ENCODE results near the gene SLC17A5. TPM values are rescaled to one million over a fixed set of nuclear protein-coding genes. Genes with fewer than 3 reads are reported as not detected.
"Not testable (repeated sequence)": the region's sequence is repeated elsewhere in the genome, so short reads cannot be mapped to it uniquely, and the experiment has no call there.

SLC17A5 gene
- total RNA-seq, 6 donors from 2014 or later = 13.0 to 32.5 (median 22.3) TPM

DNA sequence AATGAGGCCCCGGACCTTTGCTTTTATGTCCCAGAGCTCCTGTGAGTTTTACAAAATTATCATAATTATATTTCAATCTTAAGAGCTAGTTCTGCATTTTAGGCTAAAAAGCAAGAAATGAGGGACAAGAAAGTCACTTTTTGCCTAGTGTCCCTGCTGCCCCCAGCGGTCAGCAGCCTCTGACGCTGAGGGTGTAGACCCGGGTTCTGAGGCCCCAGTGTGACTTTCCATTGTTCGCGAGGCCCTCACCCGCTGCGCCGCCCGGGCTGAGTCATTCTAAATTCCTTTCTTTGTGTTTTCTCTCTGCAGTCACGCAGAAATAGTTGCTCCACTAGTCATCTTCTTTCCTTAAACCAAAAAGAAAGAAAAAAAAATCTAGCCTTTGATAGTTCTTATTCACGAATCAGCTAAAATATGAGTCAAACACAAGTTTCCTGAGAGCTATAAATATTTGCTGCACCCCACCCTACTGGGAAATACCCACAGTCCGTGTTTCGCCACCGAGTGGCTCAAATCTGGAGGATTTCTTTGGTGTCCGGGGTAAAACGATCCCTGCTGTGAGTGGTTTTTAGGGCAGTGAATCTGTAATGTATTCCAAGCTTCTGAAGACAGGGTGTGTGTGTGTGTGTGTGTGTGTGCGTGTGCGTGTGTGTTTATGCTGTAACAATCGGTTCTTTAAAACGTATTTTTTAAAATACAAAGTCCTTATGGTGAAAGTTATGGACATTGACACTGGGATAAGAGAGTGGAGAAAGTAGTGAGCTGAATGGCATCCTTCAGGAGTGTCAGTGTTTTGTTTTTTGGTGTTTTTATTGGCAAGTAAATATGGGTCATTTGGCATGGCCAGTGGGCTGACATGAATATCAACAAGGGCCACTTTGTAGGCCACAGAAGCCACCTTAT is 73.3 kb downstream of the SLC17A5 start:
- 6 to 7% methylated on average over 21 of the region's 21 CpGs for WGBS, 2 donors
- H3K4me3 ChIP-seq = peak overlapping the region in 3 of 4 donors; percentile 4 to 29 (median 7)

DNA sequence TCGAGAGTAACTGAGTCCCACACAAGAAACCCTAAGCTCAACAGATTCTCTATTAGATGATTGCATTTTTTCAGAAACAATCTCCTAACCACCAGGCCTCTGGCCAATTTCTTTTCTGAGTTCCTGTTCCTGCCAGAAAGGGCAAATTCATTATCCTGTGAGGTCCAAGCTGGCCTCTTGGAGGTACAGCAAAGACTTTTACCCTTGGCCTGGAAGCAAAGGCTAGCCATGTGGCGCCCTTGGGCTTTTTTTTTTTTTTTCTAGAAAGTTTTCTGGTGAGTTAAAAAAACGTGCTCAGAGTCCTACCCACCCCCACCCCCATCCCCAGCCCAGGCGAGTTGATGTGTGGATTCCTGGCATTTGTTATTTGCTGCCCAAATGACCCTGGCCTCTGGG is 73.9 kb downstream of the SLC17A5 start:
- Histone ChIP-seq H3K27me3 (no peaks in the 10 kb centered on the region), H3K27ac (peak overlapping the region; percentile 87 to 95 (median 90)), H3K36me3 (no peaks in the 10 kb centered on the region), H3K4me3 (peak overlapping the region in 2 of 4 donors; percentile 4 to 29), H3K9me3 (no peaks in the 10 kb centered on the region), H3K4me1 (peaks cover 17 to 30% (median 25%) of the 10 kb centered on the region in 4 donors)
- no peak for TF ChIP-seq POLR2AphosphoS5 (IDR thresholded peaks at IDR 0.05)
- TF ChIP-seq EP300 (IDR thresholded peaks at IDR 0.05) = no peak
- TF ChIP-seq, protein P1, sequence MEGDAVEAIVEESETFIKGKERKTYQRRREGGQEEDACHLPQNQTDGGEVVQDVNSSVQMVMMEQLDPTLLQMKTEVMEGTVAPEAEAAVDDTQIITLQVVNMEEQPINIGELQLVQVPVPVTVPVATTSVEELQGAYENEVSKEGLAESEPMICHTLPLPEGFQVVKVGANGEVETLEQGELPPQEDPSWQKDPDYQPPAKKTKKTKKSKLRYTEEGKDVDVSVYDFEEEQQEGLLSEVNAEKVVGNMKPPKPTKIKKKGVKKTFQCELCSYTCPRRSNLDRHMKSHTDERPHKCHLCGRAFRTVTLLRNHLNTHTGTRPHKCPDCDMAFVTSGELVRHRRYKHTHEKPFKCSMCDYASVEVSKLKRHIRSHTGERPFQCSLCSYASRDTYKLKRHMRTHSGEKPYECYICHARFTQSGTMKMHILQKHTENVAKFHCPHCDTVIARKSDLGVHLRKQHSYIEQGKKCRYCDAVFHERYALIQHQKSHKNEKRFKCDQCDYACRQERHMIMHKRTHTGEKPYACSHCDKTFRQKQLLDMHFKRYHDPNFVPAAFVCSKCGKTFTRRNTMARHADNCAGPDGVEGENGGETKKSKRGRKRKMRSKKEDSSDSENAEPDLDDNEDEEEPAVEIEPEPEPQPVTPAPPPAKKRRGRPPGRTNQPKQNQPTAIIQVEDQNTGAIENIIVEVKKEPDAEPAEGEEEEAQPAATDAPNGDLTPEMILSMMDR (IDR thresholded peaks at IDR 0.05) = no peak
- no peak for TF ChIP-seq POLR2A (IDR thresholded peaks at IDR 0.05)
- ATAC-seq (ENCODE audit: low FRiP score in 2 of 2) (peak; percentile 79 to 80), DNase-seq (peak in 1 of 2 donors; percentile 25)
- 23 to 26% methylated on average over 4 of the region's 4 CpGs for WGBS, 2 donors

More for the DNA sequence above, 73.3 kb downstream of the SLC17A5 start:
- H3K27ac ChIP-seq = peak overlapping the region; percentile 87 to 95 (median 90)
- ATAC-seq (ENCODE audit: low FRiP score in 2 of 2) (peak; percentile 93 to 97), DNase-seq (peak; percentile 86 to 89)
- peaks cover 23 to 36% (median 30%) of the 10 kb centered on the region in 4 donors for H3K4me1 ChIP-seq
- TF ChIP-seq POLR2AphosphoS5 (IDR thresholded peaks at IDR 0.05) = peak; percentile 69 to 78
- TF ChIP-seq POLR2A (IDR thresholded peaks at IDR 0.05) = peak in 2 of 4 donors; percentile 26 to 54
- TF ChIP-seq, protein P1 (IDR thresholded peaks at IDR 0.05) = peak in 5 of 6 experiments; percentile 24 to 50 (median 34)
- TF ChIP-seq EP300 (IDR thresholded peaks at IDR 0.05) = peak in 2 of 4 donors; percentile 52 to 88
- H3K27me3 ChIP-seq = no peaks in the 10 kb centered on the region
- no peaks in the 10 kb centered on the region for H3K36me3 ChIP-seq
- H3K9me3 ChIP-seq = no peaks in the 10 kb centered on the region

DNA sequence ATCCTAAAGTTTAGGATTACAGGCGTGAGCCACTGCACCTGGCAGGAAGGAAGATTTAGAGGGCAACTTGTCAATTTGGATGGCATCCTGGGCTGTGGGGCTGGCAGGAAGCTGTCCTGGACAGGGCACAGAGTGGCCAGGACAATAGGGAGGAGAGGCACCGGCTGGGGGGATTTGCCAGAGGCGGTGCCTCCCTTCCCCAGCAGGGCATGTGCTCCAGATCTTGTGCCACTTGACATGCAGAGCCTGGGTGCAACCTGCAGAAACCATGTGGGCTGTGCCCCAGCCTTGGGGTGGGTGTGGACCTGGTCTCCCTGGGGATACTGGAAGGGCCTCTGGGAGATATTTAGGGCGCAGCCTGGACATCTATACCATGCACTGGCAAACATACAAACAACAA is 74.4 kb downstream of the SLC17A5 start:
- Histone ChIP-seq H3K4me1 (peaks cover 17 to 29% (median 21%) of the 10 kb centered on the region in 4 donors), H3K9me3 (no peaks in the 10 kb centered on the region), H3K27me3 (no peaks in the 10 kb centered on the region), H3K4me3 (no peak overlapping the region), H3K36me3 (no peaks in the 10 kb centered on the region), H3K27ac (peak overlapping the region; percentile 87 to 95 (median 90))
- ATAC-seq (ENCODE audit: low FRiP score in 2 of 2) (peak; percentile 3 to 50), DNase-seq (peak in 1 of 2 donors; percentile 40)
- TF ChIP-seq POLR2AphosphoS5 (IDR thresholded peaks at IDR 0.05) (peak in 1 of 2 donors; percentile 10), EP300 (IDR thresholded peaks at IDR 0.05) (no peak)
- TF ChIP-seq, protein P1 (IDR thresholded peaks at IDR 0.05) = no peak
- 60 to 81% methylated on average over 4 of the region's 4 CpGs for WGBS, 2 donors

DNA sequence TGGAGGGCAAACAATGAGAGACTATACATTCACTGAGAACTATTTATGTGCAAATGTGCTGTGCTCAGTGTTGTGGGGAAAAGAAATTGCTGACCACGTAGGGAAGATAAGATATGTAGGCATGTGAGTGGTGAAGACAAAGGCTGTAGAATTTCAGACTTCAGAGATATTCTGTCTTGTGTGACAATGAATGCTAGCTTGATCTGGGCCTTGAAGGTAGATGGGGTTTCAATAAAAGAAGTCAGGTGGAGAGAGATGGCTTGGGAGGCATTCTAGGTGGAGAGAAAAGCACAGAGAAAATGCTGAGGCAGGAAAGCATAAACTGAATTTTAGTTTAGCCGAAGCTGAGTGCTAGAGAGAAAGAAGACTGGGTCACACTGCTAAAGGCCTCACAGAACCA is 76.1 kb downstream of the SLC17A5 start:
- Histone ChIP-seq H3K27ac (no peak overlapping the region), H3K36me3 (no peaks in the 10 kb centered on the region), H3K9me3 (no peaks in the 10 kb centered on the region), H3K27me3 (no peaks in the 10 kb centered on the region), H3K4me3 (no peak overlapping the region), H3K4me1 (peaks cover 17 to 29% (median 19%) of the 10 kb centered on the region in 4 donors)
- 90 to 93% methylated on average over 2 of the region's 2 CpGs for WGBS, 2 donors
- TF ChIP-seq EP300 (IDR thresholded peaks at IDR 0.05) (no peak), POLR2A (IDR thresholded peaks at IDR 0.05) (no peak), POLR2AphosphoS5 (IDR thresholded peaks at IDR 0.05) (no peak)
- TF ChIP-seq, protein P1 (IDR thresholded peaks at IDR 0.05) = no peak
- ATAC-seq (ENCODE audit: low FRiP score in 2 of 2) = no peak
- no peak for DNase-seq

DNA sequence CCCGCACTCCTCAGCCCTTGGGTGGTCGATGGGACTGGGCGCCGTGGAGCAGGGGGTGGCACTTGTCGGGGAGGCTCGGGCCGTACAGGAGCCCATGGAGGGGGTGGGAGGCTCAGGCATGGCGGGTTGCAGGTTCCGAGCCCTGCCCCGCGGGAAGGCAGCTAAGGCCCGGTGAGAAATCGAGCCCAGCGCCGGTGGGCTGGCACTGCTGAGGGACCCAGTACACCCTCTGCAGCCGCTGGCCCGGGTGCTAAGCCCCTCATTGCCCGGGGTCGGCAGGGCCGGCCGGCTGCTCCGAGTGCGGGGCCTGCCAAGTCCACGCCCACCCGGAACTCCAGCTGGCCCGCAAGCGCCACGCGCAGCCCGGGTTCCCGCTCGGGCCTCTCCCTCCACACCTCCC is 81.3 kb downstream of the SLC17A5 start:
- 91 to 100% methylated on average over 6 to 19 of the region's 32 CpGs for WGBS, 2 donors
- not testable (repeated sequence) for H3K4me1 ChIP-seq; H3K36me3 ChIP-seq; H3K27ac ChIP-seq; H3K4me3 ChIP-seq; H3K9me3 ChIP-seq; ATAC-seq (ENCODE audit: low FRiP score in 2 of 2); H3K27me3 ChIP-seq
- DNase-seq = peak in 1 of 2 donors; percentile 79

DNA sequence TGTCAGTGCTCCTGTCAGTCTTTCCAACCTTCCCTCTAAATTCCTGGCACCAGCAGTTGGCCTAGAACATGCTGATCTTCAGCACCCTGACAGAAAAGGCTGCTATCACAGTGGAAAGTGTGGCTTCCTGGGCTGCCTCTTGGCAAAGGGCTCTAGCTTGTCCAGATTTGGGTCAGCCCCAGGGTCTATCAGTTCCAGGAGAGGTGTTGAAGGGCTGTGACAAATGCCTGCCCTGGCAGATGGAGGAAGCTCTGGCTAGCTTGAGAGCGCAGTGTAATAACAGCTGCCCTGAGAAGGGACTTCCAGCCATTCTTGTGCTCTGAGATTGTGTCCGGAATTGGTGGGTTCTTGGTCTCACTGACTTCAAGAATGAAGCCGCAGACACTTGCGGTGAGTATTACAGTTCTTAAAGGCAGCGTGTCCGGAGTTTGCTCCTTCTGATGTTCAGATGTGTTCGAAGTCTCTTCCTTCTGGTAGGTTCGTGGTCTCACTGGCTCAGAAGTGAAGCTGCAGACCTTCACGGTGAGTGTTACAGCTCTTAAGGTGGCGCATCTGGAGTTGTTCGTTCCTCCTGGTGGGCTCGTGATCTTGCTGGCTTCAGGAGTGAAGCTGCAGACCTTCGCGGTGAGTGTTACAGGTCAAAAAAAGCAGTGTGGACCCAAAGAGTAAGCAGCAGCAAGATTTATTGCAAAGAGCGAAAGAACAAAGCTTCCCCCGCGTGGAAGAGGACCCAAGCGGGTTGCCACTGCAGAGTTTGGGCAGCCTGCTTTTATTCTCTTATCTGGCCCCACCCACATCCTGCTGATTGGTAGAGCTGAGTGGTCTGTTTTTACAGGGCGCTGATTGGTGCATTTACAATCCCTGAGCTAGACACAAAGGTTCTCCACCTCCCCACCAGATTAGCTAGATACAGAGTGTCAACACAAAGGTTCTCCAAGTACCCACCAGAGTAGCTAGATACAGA is 82.3 kb downstream of the SLC17A5 start:
- H3K27me3 ChIP-seq; H3K9me3 ChIP-seq; ATAC-seq (ENCODE audit: low FRiP score in 2 of 2); DNase-seq; H3K27ac ChIP-seq; H3K36me3 ChIP-seq; H3K4me3 ChIP-seq: not testable (repeated sequence)
- H3K4me1 ChIP-seq = peaks cover 4 to 15% (median 13%) of the 10 kb centered on the region in 4 donors
- WGBS, 2 donors = 88 to 92% methylated on average over 18 to 19 of the region's 19 CpGs

Data from upper lobe of left lung (tissue), 6 donors.